ENCODE results near the gene TLE1. TPM values are rescaled to one million over a fixed set of nuclear protein-coding genes. Genes with fewer than 3 reads are reported as not detected.

The TLE1 gene
- total RNA-seq, 1 experiment from 2014 or later, result 46.2 TPM

- Mint-ChIP-seq H3K27ac (ENCODE audit: unreplicated experiment) (no peak overlapping the region), H3K9me3 (ENCODE audit: low read depth, unreplicated experiment) (no peaks in the 10 kb centered on the region), H3K27me3 (ENCODE audit: unreplicated experiment) (no peaks in the 10 kb centered on the region), H3K4me1 (ENCODE audit: low read depth, unreplicated experiment) (no peaks in the 10 kb centered on the region), H3K4me3 (ENCODE audit: low read depth, unreplicated experiment) (no peak overlapping the region), H3K36me3 (ENCODE audit: insufficient read depth, unreplicated experiment) (peaks cover 5% of the 10 kb centered on the region)
- no peak for DNase-seq
- CTCF ChIA-PET, result interaction anchor here (0.7 kb wide), 1 partner anchor 34 kb away, joined by 6 read pairs; no protein-coding TSS in a partner anchor
- BruUV-seq (replicated peaks), result no TSS peak
- intact Hi-C loops (cut with micrococcal nuclease; ENCODE audit: unreplicated experiment), result no loop called here
- TF ChIP-seq, protein P1, sequence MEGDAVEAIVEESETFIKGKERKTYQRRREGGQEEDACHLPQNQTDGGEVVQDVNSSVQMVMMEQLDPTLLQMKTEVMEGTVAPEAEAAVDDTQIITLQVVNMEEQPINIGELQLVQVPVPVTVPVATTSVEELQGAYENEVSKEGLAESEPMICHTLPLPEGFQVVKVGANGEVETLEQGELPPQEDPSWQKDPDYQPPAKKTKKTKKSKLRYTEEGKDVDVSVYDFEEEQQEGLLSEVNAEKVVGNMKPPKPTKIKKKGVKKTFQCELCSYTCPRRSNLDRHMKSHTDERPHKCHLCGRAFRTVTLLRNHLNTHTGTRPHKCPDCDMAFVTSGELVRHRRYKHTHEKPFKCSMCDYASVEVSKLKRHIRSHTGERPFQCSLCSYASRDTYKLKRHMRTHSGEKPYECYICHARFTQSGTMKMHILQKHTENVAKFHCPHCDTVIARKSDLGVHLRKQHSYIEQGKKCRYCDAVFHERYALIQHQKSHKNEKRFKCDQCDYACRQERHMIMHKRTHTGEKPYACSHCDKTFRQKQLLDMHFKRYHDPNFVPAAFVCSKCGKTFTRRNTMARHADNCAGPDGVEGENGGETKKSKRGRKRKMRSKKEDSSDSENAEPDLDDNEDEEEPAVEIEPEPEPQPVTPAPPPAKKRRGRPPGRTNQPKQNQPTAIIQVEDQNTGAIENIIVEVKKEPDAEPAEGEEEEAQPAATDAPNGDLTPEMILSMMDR (IDR thresholded peaks at IDR 0.05; ENCODE audit: unreplicated experiment), result no peak
These were observed 66.7 kb downstream of the TLE1 start for GRCh38 chr9:81622471-81623255.

DNA sequence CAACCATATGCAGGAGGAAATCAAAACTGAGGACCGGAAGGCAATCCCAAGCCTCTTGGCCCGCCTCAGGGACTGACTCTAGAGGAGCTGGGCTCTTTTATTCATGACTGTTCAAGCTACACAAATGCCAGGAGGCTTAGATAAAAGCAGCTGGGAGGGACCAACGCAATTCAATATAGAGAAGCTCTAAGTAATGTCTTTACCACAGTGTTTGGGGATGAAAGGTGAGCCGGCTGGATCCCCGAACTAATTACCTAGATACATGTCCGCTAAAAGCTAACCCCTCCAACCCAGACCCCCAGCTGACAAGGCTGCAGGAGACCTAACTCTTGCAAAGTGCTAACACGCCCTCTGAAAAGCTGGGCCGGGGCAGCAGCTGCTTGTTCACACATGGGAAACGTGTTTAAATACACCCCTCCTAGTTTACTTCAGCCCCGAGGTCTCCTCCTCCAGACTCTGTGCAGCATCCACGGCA is 67.5 kb downstream of the TLE1 start:
- no peak overlapping the region for H3K4me3 Mint-ChIP-seq (ENCODE audit: low read depth, unreplicated experiment)
- TF ChIP-seq, protein P1 (IDR thresholded peaks at IDR 0.05; ENCODE audit: unreplicated experiment), result no peak
- H3K36me3 Mint-ChIP-seq (ENCODE audit: insufficient read depth, unreplicated experiment), result peaks cover 7% of the 10 kb centered on the region
- no peak for DNase-seq
- intact Hi-C loops (cut with micrococcal nuclease; ENCODE audit: unreplicated experiment), result no loop called here
- no peaks in the 10 kb centered on the region for H3K27me3 Mint-ChIP-seq (ENCODE audit: unreplicated experiment)
- H3K27ac Mint-ChIP-seq (ENCODE audit: unreplicated experiment), result no peak overlapping the region
- BruUV-seq (replicated peaks), result no TSS peak
- no peaks in the 10 kb centered on the region for H3K4me1 Mint-ChIP-seq (ENCODE audit: low read depth, unreplicated experiment)
- H3K9me3 Mint-ChIP-seq (ENCODE audit: low read depth, unreplicated experiment), result no peaks in the 10 kb centered on the region
- CTCF ChIA-PET, result interaction anchor here (0.5 kb wide), 1 partner anchor 96 kb away, joined by 3 read pairs; no protein-coding TSS in a partner anchor

GRCh38 chr9:81621118-81621517 is 68.2 kb downstream of the TLE1 start:
- BruUV-seq (replicated peaks), result no TSS peak
- no peak overlapping the region for H3K4me3 Mint-ChIP-seq (ENCODE audit: low read depth, unreplicated experiment)
- H3K4me1 Mint-ChIP-seq (ENCODE audit: low read depth, unreplicated experiment), result no peaks in the 10 kb centered on the region
- H3K36me3 Mint-ChIP-seq (ENCODE audit: insufficient read depth, unreplicated experiment), result peaks cover 8% of the 10 kb centered on the region
- CTCF ChIA-PET, result interaction anchor here (0.5 kb wide), 1 partner anchor 96 kb away, joined by 3 read pairs; no protein-coding TSS in a partner anchor
- H3K27ac Mint-ChIP-seq (ENCODE audit: unreplicated experiment), result no peak overlapping the region
- DNase-seq, result no peak
- intact Hi-C loops (cut with micrococcal nuclease; ENCODE audit: unreplicated experiment), result no loop called here
- no peaks in the 10 kb centered on the region for H3K27me3 Mint-ChIP-seq (ENCODE audit: unreplicated experiment)
- no peaks in the 10 kb centered on the region for H3K9me3 Mint-ChIP-seq (ENCODE audit: low read depth, unreplicated experiment)
- TF ChIP-seq, protein P1 (IDR thresholded peaks at IDR 0.05; ENCODE audit: unreplicated experiment), result no peak

DNA sequence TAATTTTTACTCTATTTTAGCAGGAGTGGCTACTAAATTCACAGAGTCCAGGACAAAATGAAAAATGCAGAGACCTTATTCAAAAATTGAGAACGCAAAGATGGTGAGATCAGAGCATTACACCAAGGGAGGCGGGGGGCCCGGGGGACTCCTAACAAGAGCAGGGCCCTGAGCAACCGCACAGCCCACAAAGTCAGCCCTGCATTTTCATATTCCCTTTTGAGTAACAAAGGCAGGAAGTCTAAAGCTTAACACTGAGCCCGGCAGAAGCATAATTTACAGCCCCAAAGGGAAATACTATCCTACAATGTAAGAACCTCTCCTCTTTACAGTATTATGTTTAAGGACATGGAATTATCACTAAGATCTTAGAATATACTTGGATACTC is 69.4 kb downstream of the TLE1 start:
- no TSS peak for BruUV-seq (replicated peaks)
- CTCF ChIA-PET, result interaction anchor here (0.5 kb wide), 1 partner anchor 98 kb away, joined by 4 read pairs; no protein-coding TSS in a partner anchor
- no peaks in the 10 kb centered on the region for H3K4me1 Mint-ChIP-seq (ENCODE audit: low read depth, unreplicated experiment)
- intact Hi-C loops (cut with micrococcal nuclease; ENCODE audit: unreplicated experiment), result no loop called here
- H3K4me3 Mint-ChIP-seq (ENCODE audit: low read depth, unreplicated experiment), result no peak overlapping the region
- no peak for DNase-seq
- TF ChIP-seq, protein P1 (IDR thresholded peaks at IDR 0.05; ENCODE audit: unreplicated experiment), result no peak
- H3K36me3 Mint-ChIP-seq (ENCODE audit: insufficient read depth, unreplicated experiment), result peaks cover 15% of the 10 kb centered on the region
- H3K27me3 Mint-ChIP-seq (ENCODE audit: unreplicated experiment), result no peaks in the 10 kb centered on the region
- H3K9me3 Mint-ChIP-seq (ENCODE audit: low read depth, unreplicated experiment), result no peaks in the 10 kb centered on the region
- no peak overlapping the region for H3K27ac Mint-ChIP-seq (ENCODE audit: unreplicated experiment)

Measured in Calu3 (cell line).